Ectodermal cell (in vitro differentiated cells): ENCODE data around the gene KCNE3.

Source experiments
- H3K27ac ChIP-seq: 2 replicates; pipeline ENCODE4 v1.7.0; 2013; ENCODE audit warnings: mild to moderate bottlenecking, low read depth, low read length; ENCODE audit not compliant: insufficient read depth, poor library complexity, severe bottlenecking
- H3K27me3 ChIP-seq: 2 replicates; pipeline ENCODE4 v1.7.0; 2013; ENCODE audit warnings: mild to moderate bottlenecking, low read length; ENCODE audit not compliant: insufficient read depth, control insufficient read depth, poor library complexity, severe bottlenecking
- H3K36me3 ChIP-seq: one replicate; pipeline ENCODE4 v1.7.0; 2013; ENCODE audit warnings: low read length; ENCODE audit not compliant: control insufficient read depth, insufficient read depth
- H3K4me1 ChIP-seq: one replicate; pipeline ENCODE4 v1.7.0; 2013; ENCODE audit warnings: low read length; ENCODE audit not compliant: control insufficient read depth, insufficient read depth
- H3K4me3 ChIP-seq: 2 replicates; pipeline ENCODE4 v1.7.0; 2013; ENCODE audit warnings: low read depth, low read length, control low read depth; ENCODE audit not compliant: insufficient read depth
- H3K9me3 ChIP-seq: 2 replicates; pipeline ENCODE4 v1.7.0; 2013; ENCODE audit warnings: mild to moderate bottlenecking, low read length, moderate library complexity; ENCODE audit not compliant: control insufficient read depth
- WGBS, 2 experiments: methylation state at CpG; one replicate each; pipeline ENCODE4 v1.1.7; 2013; ENCODE audit warnings: missing lambda C conversion rate in 2 of 2; 5-methylcytosine and 5-hydroxymethylcytosine counted together

KCNE3 gene

GRCh38 chr11:74471668-74472429, 4.5 kb upstream of the KCNE3 start:
- no peaks in the 10 kb centered on the region for H3K4me1 ChIP-seq
- peaks cover 18% of the 10 kb centered on the region for H3K27me3 ChIP-seq
- H3K27ac ChIP-seq: no peak overlapping the region
- H3K4me3 ChIP-seq: no peak overlapping the region
- H3K36me3 ChIP-seq: no peaks in the 10 kb centered on the region
- WGBS, 2 experiments: 82 to 93% methylated on average over 5 of the region's 5 CpGs
- H3K9me3 ChIP-seq: no peaks in the 10 kb centered on the region

GRCh38 chr11:74471037-74471436, 3.7 kb upstream of the KCNE3 start:
- no peaks in the 10 kb centered on the region for H3K9me3 ChIP-seq
- WGBS, 2 experiments: 96 to 100% methylated on average over 1 of the region's 1 CpG
- H3K4me1 ChIP-seq: no peaks in the 10 kb centered on the region
- H3K36me3 ChIP-seq: no peaks in the 10 kb centered on the region
- H3K27ac ChIP-seq: no peak overlapping the region
- no peak overlapping the region for H3K4me3 ChIP-seq
- H3K27me3 ChIP-seq: peaks cover 26% of the 10 kb centered on the region

- Histone ChIP-seq H3K27ac (no peak overlapping the region), H3K27me3 (peaks cover 30% of the 10 kb centered on the region), H3K36me3 (no peaks in the 10 kb centered on the region), H3K9me3 (no peaks in the 10 kb centered on the region), H3K4me3 (no peak overlapping the region), H3K4me1 (no peaks in the 10 kb centered on the region)
- WGBS, 2 experiments: 87 to 95% methylated on average over 2 of the region's 2 CpGs
Measured at GRCh38 chr11:74470526-74470925, 3.2 kb upstream of the KCNE3 start.

GRCh38 chr11:74468936-74469335, 1.6 kb upstream of the KCNE3 start:
- H3K4me3 ChIP-seq: no peak overlapping the region
- 89 to 95% methylated on average over 1 of the region's 1 CpG for WGBS, 2 experiments

GRCh38 chr11:74468521-74468920, 1.2 kb upstream of the KCNE3 start:
- Histone ChIP-seq H3K36me3 (no peaks in the 10 kb centered on the region), H3K4me3 (no peak overlapping the region), H3K27me3 (peaks cover 30% of the 10 kb centered on the region), H3K9me3 (no peaks in the 10 kb centered on the region), H3K27ac (no peak overlapping the region), H3K4me1 (no peaks in the 10 kb centered on the region)

More at GRCh38 chr11:74468936-74469335, 1.6 kb upstream of the KCNE3 start:
- H3K27me3 ChIP-seq: peaks cover 30% of the 10 kb centered on the region
- H3K9me3 ChIP-seq: no peaks in the 10 kb centered on the region
- no peak overlapping the region for H3K27ac ChIP-seq
- no peaks in the 10 kb centered on the region for H3K4me1 ChIP-seq
- no peaks in the 10 kb centered on the region for H3K36me3 ChIP-seq

GRCh38 chr11:74468058-74468457, 709 bp upstream of the KCNE3 start:
- H3K9me3 ChIP-seq: no peaks in the 10 kb centered on the region
- WGBS, 2 experiments: 66 to 70% methylated on average over 4 of the region's 4 CpGs
- peaks cover 30% of the 10 kb centered on the region for H3K27me3 ChIP-seq
- no peak overlapping the region for H3K27ac ChIP-seq
- no peaks in the 10 kb centered on the region for H3K36me3 ChIP-seq
- H3K4me3 ChIP-seq: no peak overlapping the region
- no peaks in the 10 kb centered on the region for H3K4me1 ChIP-seq

GRCh38 chr11:74465291-74465708, 2.0 kb downstream of the KCNE3 start:
- peaks cover 30% of the 10 kb centered on the region for H3K27me3 ChIP-seq
- H3K36me3 ChIP-seq: no peaks in the 10 kb centered on the region
- no peaks in the 10 kb centered on the region for H3K9me3 ChIP-seq
- 85 to 86% methylated on average over 1 to 2 of the region's 2 CpGs for WGBS, 2 experiments
- no peak overlapping the region for H3K4me3 ChIP-seq
- no peak overlapping the region for H3K27ac ChIP-seq
- H3K4me1 ChIP-seq: no peaks in the 10 kb centered on the region

GRCh38 chr11:74464746-74465145, 2.6 kb downstream of the KCNE3 start:
- Histone ChIP-seq H3K4me3 (no peak overlapping the region), H3K27ac (no peak overlapping the region), H3K36me3 (no peaks in the 10 kb centered on the region), H3K4me1 (no peaks in the 10 kb centered on the region), H3K9me3 (no peaks in the 10 kb centered on the region), H3K27me3 (peaks cover 30% of the 10 kb centered on the region)
- WGBS, 2 experiments: 60 to 100% methylated on average over 1 of the region's 1 CpG

- H3K27ac ChIP-seq: no peak overlapping the region
Measured at GRCh38 chr11:74463216-74463615, 4.1 kb downstream of the KCNE3 start.

GRCh38 chr11:74462631-74463030, 4.7 kb downstream of the KCNE3 start:
- Histone ChIP-seq H3K27me3 (peaks cover 20% of the 10 kb centered on the region), H3K4me3 (no peak overlapping the region), H3K36me3 (no peaks in the 10 kb centered on the region), H3K4me1 (no peaks in the 10 kb centered on the region), H3K9me3 (no peaks in the 10 kb centered on the region), H3K27ac (no peak overlapping the region)
- WGBS, 2 experiments: 94 to 96% methylated on average over 5 of the region's 5 CpGs

More at GRCh38 chr11:74463216-74463615, 4.1 kb downstream of the KCNE3 start:
- Histone ChIP-seq H3K9me3 (no peaks in the 10 kb centered on the region), H3K4me3 (no peak overlapping the region), H3K27me3 (peaks cover 26% of the 10 kb centered on the region), H3K4me1 (no peaks in the 10 kb centered on the region), H3K36me3 (no peaks in the 10 kb centered on the region)
- 83 to 92% methylated on average over 1 of the region's 1 CpG for WGBS, 2 experiments
